ENCODE data around the gene FBXO3.

Gene FBXO3

DNA sequence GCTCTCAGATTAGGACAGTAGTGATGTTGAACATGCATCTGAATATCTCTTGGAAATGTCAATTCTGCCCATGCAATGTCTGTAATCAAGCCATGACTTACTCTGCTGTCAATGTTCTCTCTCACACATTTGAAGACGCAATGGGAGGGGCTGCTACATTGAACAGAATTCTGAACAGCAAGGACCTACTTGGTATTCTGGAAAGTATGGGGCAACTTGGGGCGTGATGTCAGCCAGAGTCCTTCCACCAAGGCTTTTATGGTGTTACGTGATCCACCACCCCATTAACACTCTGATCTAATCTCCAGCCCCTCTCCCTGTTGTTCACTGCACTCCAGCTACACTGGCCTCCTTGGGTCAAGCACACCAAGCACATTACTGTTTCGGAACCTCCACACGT lies 31.0 kb downstream of the FBXO3 start:
- H3K4me3 ChIP-seq (ENCODE audit: low read depth, low read length): no peak overlapping the region
- TF ChIP-seq, protein P1, sequence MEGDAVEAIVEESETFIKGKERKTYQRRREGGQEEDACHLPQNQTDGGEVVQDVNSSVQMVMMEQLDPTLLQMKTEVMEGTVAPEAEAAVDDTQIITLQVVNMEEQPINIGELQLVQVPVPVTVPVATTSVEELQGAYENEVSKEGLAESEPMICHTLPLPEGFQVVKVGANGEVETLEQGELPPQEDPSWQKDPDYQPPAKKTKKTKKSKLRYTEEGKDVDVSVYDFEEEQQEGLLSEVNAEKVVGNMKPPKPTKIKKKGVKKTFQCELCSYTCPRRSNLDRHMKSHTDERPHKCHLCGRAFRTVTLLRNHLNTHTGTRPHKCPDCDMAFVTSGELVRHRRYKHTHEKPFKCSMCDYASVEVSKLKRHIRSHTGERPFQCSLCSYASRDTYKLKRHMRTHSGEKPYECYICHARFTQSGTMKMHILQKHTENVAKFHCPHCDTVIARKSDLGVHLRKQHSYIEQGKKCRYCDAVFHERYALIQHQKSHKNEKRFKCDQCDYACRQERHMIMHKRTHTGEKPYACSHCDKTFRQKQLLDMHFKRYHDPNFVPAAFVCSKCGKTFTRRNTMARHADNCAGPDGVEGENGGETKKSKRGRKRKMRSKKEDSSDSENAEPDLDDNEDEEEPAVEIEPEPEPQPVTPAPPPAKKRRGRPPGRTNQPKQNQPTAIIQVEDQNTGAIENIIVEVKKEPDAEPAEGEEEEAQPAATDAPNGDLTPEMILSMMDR (IDR thresholded peaks at IDR 0.05; ENCODE audit: low read depth, low read length): no peak

DNA sequence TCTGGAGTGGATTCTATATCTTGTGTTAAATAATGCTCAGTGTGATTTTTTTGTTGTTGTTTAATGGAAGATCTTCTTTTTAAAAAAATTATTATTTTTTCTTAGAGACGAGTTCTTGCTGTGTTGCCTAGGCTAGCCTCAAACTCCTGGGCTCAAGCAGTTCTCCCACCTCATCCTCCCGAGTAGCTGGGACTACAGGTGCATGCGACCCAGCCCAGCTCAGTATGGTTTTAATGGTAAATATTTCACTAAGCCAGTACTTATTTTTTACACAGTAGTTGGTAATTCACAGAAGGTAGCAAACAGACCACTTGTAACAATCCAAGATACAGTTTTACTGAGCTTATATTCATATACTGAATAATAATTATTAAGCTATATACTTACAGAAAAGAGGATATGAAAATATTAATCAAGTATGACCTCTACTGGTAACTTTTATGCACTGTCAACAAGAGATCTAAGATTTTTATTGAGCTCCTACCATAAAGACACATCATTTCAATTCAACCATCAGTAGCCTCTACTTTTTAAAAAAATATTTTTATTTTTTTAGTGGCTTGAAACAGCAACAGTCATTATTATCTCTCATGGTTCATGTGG lies 32.0 kb downstream of the FBXO3 start:
- TF ChIP-seq, protein P1 (IDR thresholded peaks at IDR 0.05; ENCODE audit: low read depth, low read length): peak; percentile 11; the same call in 1 of the 2 replicates
- no peak overlapping the region for H3K4me3 ChIP-seq (ENCODE audit: low read depth, low read length)

DNA sequence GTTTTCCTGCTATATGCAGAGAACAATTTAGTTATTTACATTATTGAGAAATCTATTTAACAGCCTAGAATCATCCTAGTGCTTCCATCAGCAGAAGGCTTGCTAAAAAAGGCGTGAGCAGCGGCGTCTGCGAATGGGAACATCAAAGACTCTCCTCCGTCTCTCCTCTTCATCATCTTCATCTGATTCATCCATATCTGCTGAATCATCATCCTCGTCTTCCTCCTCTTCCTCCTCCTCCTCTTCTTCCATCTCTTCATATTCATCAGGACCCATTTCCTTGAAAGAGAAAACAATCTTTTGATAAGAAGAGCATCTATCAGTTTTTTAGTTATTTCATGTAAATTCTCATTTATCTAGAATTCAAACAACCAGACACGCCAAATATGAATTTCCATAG lies 32.5 kb downstream of the FBXO3 start:
- TF ChIP-seq, protein P1 (IDR thresholded peaks at IDR 0.05; ENCODE audit: low read depth, low read length): no peak
- no peak overlapping the region for H3K4me3 ChIP-seq (ENCODE audit: low read depth, low read length)

DNA sequence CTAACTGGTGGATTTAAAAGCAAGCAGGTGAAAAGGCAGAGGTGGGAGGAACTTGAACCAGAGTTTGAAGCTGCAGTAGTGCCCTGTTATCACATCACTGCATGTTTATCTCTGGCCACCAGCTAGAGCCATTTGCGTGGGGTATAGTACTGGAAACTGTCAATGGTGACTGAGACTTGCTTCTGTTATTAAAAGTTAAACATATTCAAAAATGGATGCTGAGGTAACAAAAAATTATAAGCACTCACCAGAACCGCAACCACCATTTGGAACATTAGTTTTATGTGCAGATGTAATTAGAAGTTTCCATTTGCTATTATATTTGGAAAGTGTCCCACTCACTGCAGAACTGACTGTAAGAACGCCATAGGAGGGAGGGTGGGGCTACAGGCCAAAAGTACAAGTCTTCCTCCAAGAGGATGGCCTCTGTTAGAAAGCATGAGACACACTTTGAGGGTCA lies 36.9 kb downstream of the FBXO3 start:
- TF ChIP-seq, protein P1 (IDR thresholded peaks at IDR 0.05; ENCODE audit: low read depth, low read length): no peak
- H3K4me3 ChIP-seq (ENCODE audit: low read depth, low read length): peak overlapping the region; percentile 91

DNA sequence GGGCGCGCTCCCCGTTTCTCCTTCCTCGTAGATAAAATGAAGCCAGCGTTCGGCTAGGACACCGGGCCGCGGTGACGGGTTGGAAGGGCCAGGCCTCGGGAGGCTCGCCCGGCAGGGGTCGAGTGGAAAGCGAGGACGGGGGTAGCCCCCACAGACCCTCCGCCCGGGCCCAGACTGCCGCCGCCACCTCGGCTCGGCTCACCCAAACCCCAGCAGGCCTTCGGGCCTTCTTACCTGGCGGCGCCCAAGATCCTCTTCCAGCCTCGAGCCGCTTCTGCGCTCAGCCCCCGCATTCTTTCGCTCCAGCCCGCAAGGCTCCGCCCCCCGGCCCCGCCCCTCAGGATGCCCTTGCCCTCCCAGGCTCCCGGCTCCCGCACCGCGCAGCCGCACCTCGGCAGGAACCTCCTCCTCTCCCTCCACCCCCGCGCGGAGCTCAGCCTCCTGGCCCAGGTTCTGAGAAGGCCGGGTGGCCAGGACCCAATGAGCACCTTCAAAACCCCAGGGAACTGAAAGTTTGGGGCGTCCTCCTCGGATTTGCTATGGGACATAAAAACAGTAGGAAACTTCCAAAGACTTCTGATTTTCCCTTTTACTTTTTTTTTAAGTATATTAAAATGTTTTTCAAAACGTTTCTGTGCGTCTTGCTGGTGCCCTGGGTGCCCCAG lies 38.0 kb downstream of the FBXO3 start, which contains the start of gene CD59:
Gene CD59, minus strand, starts transcription at position 276 of the 665 bp plus-strand sequence. CDS start 13,978 bp downstream, outside the sequence.
- TF ChIP-seq, protein P1 (IDR thresholded peaks at IDR 0.05; ENCODE audit: low read depth, low read length): no peak
- peak within 1 kb of the TSS; percentile 91 for H3K4me3 ChIP-seq (ENCODE audit: low read depth, low read length)

DNA sequence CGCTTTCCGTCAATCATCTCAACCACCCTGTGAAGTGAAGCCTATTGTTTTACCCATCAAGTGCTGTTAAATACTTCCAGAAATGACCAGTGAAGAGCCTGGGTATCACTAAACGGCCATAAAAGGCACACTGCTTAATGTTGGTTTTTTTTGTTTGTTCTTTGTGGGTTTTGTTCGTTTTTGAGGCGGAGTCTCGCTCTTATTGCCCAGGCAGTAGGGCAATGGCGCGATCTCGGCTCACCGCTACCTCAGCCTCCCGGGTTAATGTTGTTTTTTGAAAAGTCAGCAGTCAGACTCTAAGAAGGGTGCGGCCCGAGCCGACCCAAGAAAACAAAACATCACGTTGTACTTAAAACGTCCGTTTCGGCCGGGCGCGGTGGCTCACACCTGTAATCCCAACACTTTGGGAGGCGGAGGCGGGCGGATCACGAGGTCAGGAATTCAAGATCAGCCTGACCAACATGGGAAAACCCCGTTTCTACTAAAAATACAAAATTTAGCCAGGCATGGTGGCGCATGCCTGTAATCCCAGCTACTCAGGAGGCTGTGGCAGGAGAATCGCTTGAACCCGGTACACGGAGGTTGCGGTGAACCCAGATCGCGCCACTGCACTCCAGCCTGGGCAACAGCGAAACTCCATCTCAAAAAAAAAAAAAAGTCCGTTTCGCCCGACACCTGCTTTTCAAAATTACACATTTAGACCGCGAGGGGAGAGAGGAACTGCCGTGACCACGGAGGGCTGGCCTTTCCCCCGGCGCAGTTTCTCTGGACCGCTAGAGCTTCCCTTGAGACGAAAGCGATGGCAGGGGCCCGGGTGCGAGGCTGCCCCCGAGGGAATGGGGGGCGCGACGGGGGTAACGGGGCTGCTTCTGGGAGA lies 38.8 kb downstream of the FBXO3 start:
- peak overlapping the region; percentile 91 for H3K4me3 ChIP-seq (ENCODE audit: low read depth, low read length)
- TF ChIP-seq, protein P1 (IDR thresholded peaks at IDR 0.05; ENCODE audit: low read depth, low read length): no peak
